HG03097 (cell line): ENCODE data around the gene CLASP2.

Experiments
- ATAC-seq: cut with Tn5 transposase; IDR thresholded peaks from one replicate; pipeline ENCODE4 v1.9.1; 2021; ENCODE audit not compliant: unreplicated experiment, low FRiP score

CLASP2 gene

GRCh38 chr3:33639889-33640288 is 78.2 kb downstream of the CLASP2 start:
- no peak for ATAC-seq

DNA sequence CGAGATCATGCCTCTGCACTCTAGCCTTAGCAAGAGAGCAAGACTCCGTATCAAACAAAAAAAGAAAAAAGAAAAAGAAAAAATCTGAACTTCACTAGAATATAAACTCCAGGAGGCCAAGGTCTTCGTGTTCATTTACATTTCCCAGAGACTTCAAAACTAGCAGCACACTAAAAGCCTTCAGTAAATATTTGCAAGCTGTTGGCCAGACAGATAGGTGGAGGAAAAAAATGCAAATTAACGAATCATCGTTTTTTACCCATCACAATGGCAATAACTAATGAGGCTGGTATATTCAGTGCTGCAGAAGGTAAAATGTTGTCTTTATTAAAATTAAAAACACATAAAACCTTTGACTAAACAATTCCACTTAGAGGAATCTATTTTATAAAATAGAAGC is 80.6 kb downstream of the CLASP2 start:
- ATAC-seq, result no peak

GRCh38 chr3:33636125-33636850 is 81.8 kb downstream of the CLASP2 start:
- ATAC-seq, result no peak

GRCh38 chr3:33634262-33634661 is 83.8 kb downstream of the CLASP2 start:
- ATAC-seq, result no peak

DNA sequence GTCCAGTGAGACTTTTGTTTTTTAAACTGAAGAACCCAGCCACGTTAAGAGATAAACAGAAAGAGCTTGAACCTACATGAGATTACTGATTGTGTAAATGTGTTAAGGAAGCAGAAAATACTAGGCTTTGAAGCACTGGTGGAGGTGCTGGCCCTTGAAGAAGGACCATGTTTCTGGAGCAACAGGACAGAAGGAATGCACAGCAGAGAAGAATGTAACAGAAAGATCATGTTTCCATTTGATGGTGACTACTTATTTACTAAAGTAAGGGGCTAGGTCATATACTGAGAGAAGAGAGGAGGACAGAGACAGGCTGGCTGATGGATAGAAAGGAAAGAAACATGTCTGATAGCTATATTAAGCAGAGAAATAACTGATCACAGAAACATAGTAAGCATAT is 88.8 kb downstream of the CLASP2 start:
- ATAC-seq, result no peak

- ATAC-seq, result no peak
Observed at GRCh38 chr3:33624756-33625155, 93.3 kb downstream of the CLASP2 start.

- ATAC-seq, result no peak
Observed at GRCh38 chr3:33613041-33613440, 105.0 kb downstream of the CLASP2 start.

DNA sequence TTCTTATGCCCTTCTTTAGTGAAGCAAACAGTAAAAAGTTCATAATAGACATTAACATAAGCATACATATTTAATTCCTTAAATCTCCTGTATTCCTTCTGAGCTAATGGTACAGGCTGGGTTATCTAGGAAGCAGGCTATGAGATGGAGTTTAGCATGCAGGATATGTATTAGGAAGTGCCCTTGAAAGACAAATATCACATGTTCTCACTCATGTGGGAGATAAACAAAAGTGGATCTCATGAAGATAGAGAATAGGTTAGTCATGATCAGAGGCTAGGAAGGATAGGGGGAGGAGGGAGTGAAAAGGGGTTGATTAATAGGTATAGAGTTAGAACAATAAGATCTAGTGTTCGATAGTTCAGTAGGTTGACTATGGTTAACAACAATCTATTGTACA is 105.4 kb downstream of the CLASP2 start:
- ATAC-seq, result no peak

DNA sequence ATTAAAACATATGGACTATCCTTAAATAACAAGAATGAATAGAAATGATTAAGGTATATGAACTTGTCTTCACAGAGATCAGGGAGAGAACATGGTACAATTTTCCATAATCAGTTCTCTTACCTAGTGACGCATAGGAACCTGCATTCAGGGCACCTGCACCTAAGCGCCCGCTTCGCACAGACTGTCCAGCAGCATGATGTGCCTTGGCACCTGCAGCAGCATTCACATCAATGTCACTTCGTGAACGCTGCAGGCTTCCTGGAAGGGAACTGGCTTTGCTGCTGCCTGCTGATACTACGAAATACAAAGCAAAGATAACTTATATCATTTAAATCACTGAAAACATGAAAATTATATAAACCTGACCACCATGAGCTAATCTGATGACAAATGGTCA is 115.2 kb downstream of the CLASP2 start:
- no peak for ATAC-seq

GRCh38 chr3:33597257-33597689 is 120.8 kb downstream of the CLASP2 start:
- no peak for ATAC-seq

DNA sequence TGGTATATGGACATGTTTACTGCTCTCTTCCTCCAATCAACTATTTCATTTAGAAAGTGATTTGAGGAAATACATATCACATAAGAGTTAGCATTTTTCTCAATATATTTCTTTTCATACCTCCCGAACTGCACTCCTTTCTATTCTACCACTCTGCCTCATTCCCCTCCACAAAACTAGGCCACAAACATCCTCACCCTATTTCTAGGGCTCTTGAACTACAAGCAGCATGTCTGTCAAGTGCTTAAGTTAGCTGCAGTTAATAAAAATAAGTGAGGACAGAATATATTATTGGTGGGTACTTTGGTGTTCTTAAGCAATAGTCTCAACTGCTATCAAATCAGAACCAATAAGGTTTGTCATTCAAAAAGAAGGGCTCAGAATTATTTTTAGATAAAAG is 125.1 kb downstream of the CLASP2 start:
- ATAC-seq, result no peak

DNA sequence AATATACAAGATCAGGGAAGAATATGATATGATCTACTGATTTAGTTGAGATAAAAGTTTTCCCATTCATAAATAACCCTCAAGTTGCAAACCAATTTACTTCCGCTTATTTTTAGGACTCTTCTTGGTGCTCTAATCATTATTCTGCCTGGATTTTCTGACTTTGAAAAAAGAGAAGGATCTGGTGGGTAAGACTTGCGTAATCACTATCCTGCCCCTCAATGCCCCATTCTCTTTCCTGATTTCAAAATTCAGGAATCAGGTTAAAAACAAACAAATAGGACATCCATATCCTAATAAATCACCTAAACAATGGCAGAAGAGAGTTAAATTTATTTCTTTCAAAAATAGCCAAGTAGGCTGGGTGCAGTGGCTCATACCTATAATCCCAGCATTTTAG is 127.5 kb downstream of the CLASP2 start:
- ATAC-seq, result no peak

GRCh38 chr3:33586402-33586801 is 131.7 kb downstream of the CLASP2 start:
- ATAC-seq, result no peak

- no peak for ATAC-seq
Observed at GRCh38 chr3:33582234-33582633, 135.8 kb downstream of the CLASP2 start.

DNA sequence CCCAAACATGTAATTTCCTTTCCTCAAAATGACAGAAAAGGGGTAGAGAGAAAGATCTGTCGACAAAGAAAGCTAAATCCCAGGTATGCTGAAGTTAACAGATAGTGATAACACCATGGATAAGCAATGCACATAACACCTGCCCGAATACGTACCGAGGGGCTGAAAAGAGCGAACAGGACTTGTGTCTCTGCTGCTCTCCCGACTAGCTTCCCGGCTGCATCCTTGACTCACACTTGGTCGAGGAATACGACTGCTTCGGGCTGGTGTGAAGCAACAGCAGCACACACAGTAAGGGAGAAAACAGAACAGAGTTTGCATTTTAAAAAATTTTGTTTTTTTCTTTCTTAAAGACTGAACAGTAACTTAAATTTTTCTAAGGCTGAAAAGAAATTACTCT is 136.4 kb downstream of the CLASP2 start:
- ATAC-seq, result no peak

GRCh38 chr3:33579840-33580239 is 138.2 kb downstream of the CLASP2 start:
- no peak for ATAC-seq

GRCh38 chr3:33579178-33579510 is 138.9 kb downstream of the CLASP2 start:
- ATAC-seq, result no peak

GRCh38 chr3:33578325-33579177 is 139.5 kb downstream of the CLASP2 start:
- ATAC-seq, result no peak

- no peak for ATAC-seq
Observed at GRCh38 chr3:33577588-33577987, 140.5 kb downstream of the CLASP2 start.

DNA sequence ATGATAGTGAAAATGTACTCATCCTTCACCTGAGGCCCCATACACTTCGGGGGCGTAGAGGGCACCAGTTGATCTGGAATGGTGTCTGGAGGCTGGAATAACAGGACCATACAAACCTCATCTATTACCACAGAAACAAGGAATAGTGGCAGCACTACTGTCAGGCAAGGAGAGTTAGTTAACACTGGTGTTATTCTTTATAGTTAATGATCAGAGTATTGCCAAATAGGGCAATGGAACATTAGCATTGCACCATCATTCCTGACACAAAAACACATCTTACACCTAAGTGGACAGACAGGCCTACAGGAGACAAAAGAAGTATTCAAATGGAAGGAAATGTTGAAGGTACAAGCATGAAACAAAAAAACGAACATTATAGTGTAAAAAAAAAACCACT is 140.9 kb downstream of the CLASP2 start:
- no peak for ATAC-seq

GRCh38 chr3:33575311-33575710 is 142.7 kb downstream of the CLASP2 start:
- no peak for ATAC-seq

GRCh38 chr3:33557829-33558228 is 160.2 kb downstream of the CLASP2 start:
- ATAC-seq, result no peak
